Ovary (tissue), 3 donors: Measurements from ENCODE around the gene B4GALT5.

Experiments
- EP300 ChIP-seq: sonication (generic); formaldehyde crosslinking; IDR thresholded peaks from one replicate; pipeline ENCODE4 v1.6.1; 2017; ENCODE audit warnings: antibody characterized with exemption
- POLR2A ChIP-seq: fragments of 450-650 bp; IDR thresholded peaks from one replicate; pipeline ENCODE4 v1.6.1; 2017; ENCODE audit warnings: antibody characterized with exemption, mild to moderate bottlenecking, moderate library complexity
- TF ChIP-seq, protein P1 (sequence below), 3 donors: fragments of 450-650 bp in 2 of 3; fragments of 200-600 bp in 1 of 3; IDR thresholded peaks; one replicate each; pipeline versions ENCODE4 v1.5.1 to v1.8.0; 2016 to 2022; ENCODE audit warnings: antibody characterized with exemption in 3 of 3, mild to moderate bottlenecking in 1 of 3
- donor health status: DM: no; HTN: no; CAD: no.

DNA sequence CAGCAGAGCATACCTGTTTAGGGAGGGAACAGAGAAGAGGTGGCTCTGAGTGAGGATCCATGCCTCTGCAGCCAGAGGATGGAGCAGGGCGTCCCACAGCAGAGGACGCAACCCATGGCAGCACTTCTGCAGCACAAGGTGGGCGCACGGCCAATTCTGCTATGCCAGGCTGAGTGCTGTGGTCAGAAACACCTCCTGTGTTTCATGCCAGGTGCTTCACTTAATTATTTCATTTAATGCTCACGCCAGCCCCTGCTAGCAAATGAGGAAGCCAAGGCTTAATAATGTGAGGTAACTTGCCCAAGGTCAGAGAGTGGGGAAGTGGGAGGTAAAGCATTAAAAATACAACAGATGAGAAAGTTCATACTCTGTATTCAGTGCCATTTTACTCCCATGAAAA is 77.2 kb downstream of the B4GALT5 start:
- TF ChIP-seq, protein P1, sequence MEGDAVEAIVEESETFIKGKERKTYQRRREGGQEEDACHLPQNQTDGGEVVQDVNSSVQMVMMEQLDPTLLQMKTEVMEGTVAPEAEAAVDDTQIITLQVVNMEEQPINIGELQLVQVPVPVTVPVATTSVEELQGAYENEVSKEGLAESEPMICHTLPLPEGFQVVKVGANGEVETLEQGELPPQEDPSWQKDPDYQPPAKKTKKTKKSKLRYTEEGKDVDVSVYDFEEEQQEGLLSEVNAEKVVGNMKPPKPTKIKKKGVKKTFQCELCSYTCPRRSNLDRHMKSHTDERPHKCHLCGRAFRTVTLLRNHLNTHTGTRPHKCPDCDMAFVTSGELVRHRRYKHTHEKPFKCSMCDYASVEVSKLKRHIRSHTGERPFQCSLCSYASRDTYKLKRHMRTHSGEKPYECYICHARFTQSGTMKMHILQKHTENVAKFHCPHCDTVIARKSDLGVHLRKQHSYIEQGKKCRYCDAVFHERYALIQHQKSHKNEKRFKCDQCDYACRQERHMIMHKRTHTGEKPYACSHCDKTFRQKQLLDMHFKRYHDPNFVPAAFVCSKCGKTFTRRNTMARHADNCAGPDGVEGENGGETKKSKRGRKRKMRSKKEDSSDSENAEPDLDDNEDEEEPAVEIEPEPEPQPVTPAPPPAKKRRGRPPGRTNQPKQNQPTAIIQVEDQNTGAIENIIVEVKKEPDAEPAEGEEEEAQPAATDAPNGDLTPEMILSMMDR (IDR thresholded peaks at IDR 0.05), result no peak
- no peak for TF ChIP-seq POLR2A
- TF ChIP-seq EP300, result no peak
